Left cardiac atrium (tissue), 4 donors: ENCODE measurements around the gene ALS2. TPM values are rescaled to one million over a fixed set of nuclear protein-coding genes. Genes with fewer than 3 reads are reported as not detected.
"Not testable (repeated sequence)": the region's sequence is repeated elsewhere in the genome, so short reads cannot be mapped to it uniquely, and the experiment has no call there.

Experiments used
- ATAC-seq, 2 donors: fragments of 200-7000 bp; cut with Tn5 transposase; one replicate each; pipeline ENCODE4 v1.9.1; 2020; ENCODE audit warnings: mild to moderate bottlenecking in 2 of 2, moderate library complexity in 2 of 2
- DNase-seq: peaks from one replicate; pipeline ENCODE4 v3.0.0-alpha.2; 2020
- intact Hi-C, 2 donors: fragments of 100-400 bp; cut with DNase I; formaldehyde crosslinking; loops; one replicate each; pipeline versions ENCODE4 v1.14.1 to v1.15.1; 2022 to 2023
- total RNA-seq, 2 donors: library from RNA; stranded (reverse); fragmentation: NEBNext Ultra II Directional; extraction: Animal tissue kit (Norgen Biotek cat#: 25700); gene quantifications; one replicate each; pipeline ENCODE4 v1.2.1, GENCODE V29; 2021
- donor health status: DM: no; HTN: yes; CAD: no.
- donor health status: DM: no; HTN: yes; CAD: no; lungs with severe emphysema.
- donor health status: DM: yes; HTN: yes; CAD: no.
- donor health status: Dilated cardiomyopathy.

The ALS2 gene
- total RNA-seq, 2 donors from 2014 or later: 28.1 to 37.9 TPM

- no peak for DNase-seq
- intact Hi-C loops: no loop called here
- ATAC-seq: no peak
These were observed 11.8 kb downstream of the ALS2 start for GRCh38 chr2:201768918-201769317.

GRCh38 chr2:201765799-201766198 is 14.9 kb downstream of the ALS2 start:
- intact Hi-C loops: no loop called here
- ATAC-seq: peak; percentile 43 to 73

GRCh38 chr2:201764469-201764868 is 16.3 kb downstream of the ALS2 start:
- DNase-seq, ATAC-seq, intact Hi-C loops: not testable (repeated sequence)

More at GRCh38 chr2:201765799-201766198, 14.9 kb downstream of the ALS2 start:
- no peak for DNase-seq

- intact Hi-C loops: no loop called here
- ATAC-seq (peak in 1 of 2 donors; percentile 30), DNase-seq (no peak)
These were observed 19.6 kb downstream of the ALS2 start for GRCh38 chr2:201761101-201761500.

- no peak for ATAC-seq
- intact Hi-C loops: no loop called here
- DNase-seq: no peak
These were observed 21.2 kb downstream of the ALS2 start for GRCh38 chr2:201759567-201759966.

- DNase-seq (no peak), ATAC-seq (no peak)
- intact Hi-C loops: no loop called here
These were observed 21.9 kb downstream of the ALS2 start for GRCh38 chr2:201758873-201759272.

- intact Hi-C loops: no loop called here
- ATAC-seq: no peak
- DNase-seq: no peak
These were observed 22.5 kb downstream of the ALS2 start for GRCh38 chr2:201758234-201758633.

- DNase-seq (no peak), ATAC-seq (no peak)
- intact Hi-C loops: no loop called here
These were observed 25.9 kb downstream of the ALS2 start for GRCh38 chr2:201754717-201755415.

GRCh38 chr2:201751566-201751965 is 29.2 kb downstream of the ALS2 start:
- intact Hi-C loops: no loop called here
- no peak for DNase-seq

GRCh38 chr2:201746551-201746950 is 34.2 kb downstream of the ALS2 start:
- intact Hi-C loops: no loop called here
- ATAC-seq: no peak

More at GRCh38 chr2:201751566-201751965, 29.2 kb downstream of the ALS2 start:
- ATAC-seq: no peak

GRCh38 chr2:201735486-201735885 is 45.2 kb downstream of the ALS2 start:
- no peak for DNase-seq
- intact Hi-C loops: no loop called here
- no peak for ATAC-seq

More at GRCh38 chr2:201746551-201746950, 34.2 kb downstream of the ALS2 start:
- no peak for DNase-seq

GRCh38 chr2:201734111-201734510 is 46.6 kb downstream of the ALS2 start:
- intact Hi-C loops: no loop called here
- DNase-seq (no peak), ATAC-seq (no peak)

GRCh38 chr2:201733544-201733943 is 47.2 kb downstream of the ALS2 start:
- intact Hi-C loops: no loop called here
- no peak for DNase-seq
- ATAC-seq: no peak

- DNase-seq (no peak), ATAC-seq (no peak)
- intact Hi-C loops: no loop called here
These were observed 50.0 kb downstream of the ALS2 start for GRCh38 chr2:201730651-201731285.

- intact Hi-C loops: no loop called here
- ATAC-seq (no peak), DNase-seq (no peak)
These were observed 65.3 kb downstream of the ALS2 start for GRCh38 chr2:201715459-201715858.

- DNase-seq: no peak
- intact Hi-C loops: no loop called here
- no peak for ATAC-seq
These were observed 68.0 kb downstream of the ALS2 start for GRCh38 chr2:201712726-201713125.

- DNase-seq (no peak), ATAC-seq (no peak)
- intact Hi-C loops: no loop called here
These were observed 71.0 kb downstream of the ALS2 start for GRCh38 chr2:201709747-201710146.

- intact Hi-C loops: no loop called here
- ATAC-seq (no peak), DNase-seq (no peak)
These were observed 71.7 kb downstream of the ALS2 start for GRCh38 chr2:201709049-201709448.

GRCh38 chr2:201707753-201708152 is 73.0 kb downstream of the ALS2 start:
- DNase-seq (no peak), ATAC-seq (no peak)
- intact Hi-C loops: no loop called here

GRCh38 chr2:201707142-201707541 is 73.6 kb downstream of the ALS2 start:
- ATAC-seq (no peak), DNase-seq (no peak)

GRCh38 chr2:201704536-201704935 is 76.2 kb downstream of the ALS2 start:
- DNase-seq: no peak
- intact Hi-C loops: no loop called here
- ATAC-seq: no peak

More at GRCh38 chr2:201707142-201707541, 73.6 kb downstream of the ALS2 start:
- intact Hi-C loops: no loop called here
